ENCODE data around the gene B3GNT3.

Gene B3GNT3

DNA sequence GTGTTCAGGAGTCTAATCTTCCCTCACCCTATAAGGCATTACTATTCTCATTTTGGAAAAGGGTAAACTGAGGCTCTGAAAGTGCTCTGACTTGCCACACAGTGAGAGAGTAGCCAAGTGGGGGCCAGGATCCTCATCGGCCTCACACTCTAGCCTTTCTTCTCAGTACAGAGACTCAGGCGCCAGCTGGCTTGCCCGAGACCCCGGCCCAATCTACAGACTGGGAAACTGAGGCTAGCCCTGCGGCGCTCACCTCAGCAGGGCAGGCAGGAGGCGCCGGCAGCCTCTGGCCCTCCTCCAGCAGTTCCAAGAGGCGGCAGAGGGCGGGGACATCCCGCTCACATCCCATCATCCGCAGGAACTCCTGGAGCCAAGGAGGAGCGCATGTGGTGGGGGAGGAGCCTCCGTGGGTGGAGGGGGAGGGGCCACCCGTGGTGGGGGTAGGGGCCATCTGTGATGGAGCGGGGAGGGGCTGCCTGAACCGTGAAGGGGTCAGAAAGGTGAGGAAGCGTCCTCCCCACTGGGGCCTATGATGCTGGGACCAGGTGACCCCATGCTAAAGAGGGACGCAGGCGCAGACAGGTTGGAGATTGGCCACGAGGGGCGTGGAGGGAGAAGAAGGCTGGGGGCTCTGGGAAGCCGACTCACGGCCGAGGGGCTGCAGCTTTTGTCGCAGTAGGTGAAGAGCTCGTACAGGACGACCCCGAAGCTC, 35.1 kb downstream of the B3GNT3 start:
- Mint-ChIP-seq H3K9me3 (peaks cover 2% of the 10 kb centered on the region), H3K36me3 (ENCODE audit: low read depth) (peaks cover 85% of the 10 kb centered on the region), H3K27me3 (no peaks in the 10 kb centered on the region)

DNA sequence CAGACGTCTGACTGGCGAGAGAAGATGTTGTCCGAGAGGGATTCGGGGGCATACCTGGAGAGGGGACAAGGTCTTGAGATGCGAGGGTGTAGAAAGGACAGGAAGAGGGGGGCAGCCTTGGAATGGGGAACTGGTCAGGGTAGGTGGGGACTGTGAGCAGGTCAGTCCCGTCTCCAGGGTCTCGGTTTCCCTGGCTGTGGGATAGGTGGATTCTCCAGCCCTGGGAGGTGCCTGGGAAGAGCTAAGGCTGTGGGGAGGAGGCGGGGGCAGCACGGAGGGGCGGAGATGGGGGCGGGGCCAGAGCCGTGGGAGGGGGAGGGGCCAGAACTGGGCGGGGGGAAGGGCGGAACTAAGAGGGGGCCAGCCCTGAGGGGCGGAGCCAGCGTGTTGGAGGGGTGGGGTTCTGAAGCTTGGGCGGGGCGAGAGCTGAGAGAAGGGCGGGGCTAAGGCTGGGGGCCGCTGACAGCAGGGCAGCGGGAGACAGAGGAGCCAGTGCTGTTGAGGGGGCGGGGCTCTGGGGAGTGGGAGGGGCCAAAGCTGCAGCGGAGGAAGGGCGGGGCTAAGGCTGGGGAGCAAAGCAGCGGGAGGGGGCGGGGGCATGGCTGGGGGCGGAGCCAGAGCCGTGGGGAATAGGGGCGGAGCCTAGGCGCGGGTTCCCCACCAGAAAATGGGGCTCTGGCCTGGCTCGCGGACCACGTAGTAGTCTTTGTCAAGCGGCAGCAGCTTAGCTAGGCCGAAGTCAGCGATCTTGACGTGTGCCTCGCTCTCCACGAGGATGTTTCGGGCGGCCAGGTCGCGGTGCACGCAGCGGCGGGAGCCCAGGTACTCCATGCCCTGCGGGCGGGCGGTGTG, 35.9 kb downstream of the B3GNT3 start:
- H3K27ac Mint-ChIP-seq, result peak overlapping the region; percentile 57

More for the DNA sequence above, 35.1 kb downstream of the B3GNT3 start:
- H3K27ac Mint-ChIP-seq, result peak overlapping the region; percentile 57
- H3K4me3 Mint-ChIP-seq, result no peak overlapping the region
- no peaks in the 10 kb centered on the region for H3K4me1 Mint-ChIP-seq (ENCODE audit: low read depth)
- DNase-seq, result no peak

DNA sequence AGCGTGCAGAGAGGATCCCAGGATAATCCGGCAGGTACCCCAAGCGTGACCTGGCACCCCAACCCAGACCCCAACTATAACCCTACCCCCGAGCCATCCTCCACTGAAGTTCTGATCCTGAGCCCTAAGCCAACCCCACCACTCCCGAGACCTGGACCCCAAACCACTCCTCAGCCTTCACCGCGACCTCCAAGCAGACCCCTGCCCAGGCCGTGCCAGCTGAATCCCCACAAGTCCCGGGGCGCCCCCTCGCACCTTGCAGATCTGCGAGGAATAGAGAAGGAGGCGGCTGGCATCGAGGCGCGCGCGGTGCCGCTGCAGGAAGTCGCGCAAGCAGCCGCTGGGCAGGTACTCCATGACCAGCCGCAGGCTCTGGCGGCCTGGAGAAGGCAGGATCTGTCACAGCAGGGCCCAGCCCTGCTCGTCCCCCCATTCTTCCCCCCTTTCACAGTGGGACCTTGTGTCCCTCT, 36.5 kb downstream of the B3GNT3 start:
- DNase-seq, result no peak
- Mint-ChIP-seq H3K9me3 (peaks cover 2% of the 10 kb centered on the region), H3K27me3 (no peaks in the 10 kb centered on the region), H3K4me1 (ENCODE audit: low read depth) (peaks cover 6% of the 10 kb centered on the region), H3K4me3 (no peak overlapping the region), H3K27ac (peak overlapping the region; percentile 30), H3K36me3 (ENCODE audit: low read depth) (peaks cover 88% of the 10 kb centered on the region)

More for the DNA sequence above, 35.9 kb downstream of the B3GNT3 start:
- H3K4me1 Mint-ChIP-seq (ENCODE audit: low read depth), result peaks cover 5% of the 10 kb centered on the region
- peaks cover 2% of the 10 kb centered on the region for H3K9me3 Mint-ChIP-seq
- DNase-seq, result peak; percentile 72
- no peak overlapping the region for H3K4me3 Mint-ChIP-seq
- peaks cover 86% of the 10 kb centered on the region for H3K36me3 Mint-ChIP-seq (ENCODE audit: low read depth)
- no peaks in the 10 kb centered on the region for H3K27me3 Mint-ChIP-seq

DNA sequence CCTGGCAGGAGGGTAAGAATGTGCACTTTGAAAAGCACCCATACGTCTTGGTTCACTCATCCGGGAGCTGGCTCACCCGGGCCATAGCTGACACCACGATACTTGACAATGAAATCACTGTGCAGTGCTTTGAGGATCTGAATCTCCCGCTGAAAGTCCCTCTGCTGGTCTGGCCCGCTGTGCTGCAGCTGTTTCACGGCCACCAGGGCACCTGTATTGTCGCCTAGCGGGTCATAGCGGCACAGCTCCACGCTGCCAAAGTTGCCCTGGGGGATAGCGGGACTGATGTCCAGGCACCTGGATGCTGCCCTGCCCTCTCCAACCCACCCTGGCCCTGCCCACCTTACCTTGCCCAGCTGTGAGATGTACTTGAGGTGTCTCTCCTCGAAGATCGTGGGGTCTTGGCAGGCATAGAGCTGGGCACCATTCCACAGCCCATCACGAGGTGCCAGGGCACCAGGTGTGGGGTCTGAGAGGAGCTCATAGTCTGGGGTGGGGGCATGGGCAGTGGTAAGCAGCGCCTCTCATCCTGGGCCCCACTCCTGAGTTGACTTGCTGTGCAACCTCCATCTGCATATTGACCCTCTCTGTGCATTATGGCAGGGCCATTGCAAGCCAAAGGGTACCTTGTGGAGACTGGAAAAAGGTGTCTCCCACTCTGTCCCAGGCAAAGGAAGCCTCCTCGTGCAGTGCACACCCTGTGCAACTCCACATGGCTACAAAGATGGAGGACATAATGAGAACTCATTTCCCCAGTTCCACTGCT, 37.7 kb downstream of the B3GNT3 start:
- peaks cover 10% of the 10 kb centered on the region for H3K4me1 Mint-ChIP-seq (ENCODE audit: low read depth)
- peaks cover 2% of the 10 kb centered on the region for H3K9me3 Mint-ChIP-seq
- H3K4me3 Mint-ChIP-seq, result no peak overlapping the region
- no peak for DNase-seq
- H3K27me3 Mint-ChIP-seq, result no peaks in the 10 kb centered on the region
- H3K36me3 Mint-ChIP-seq (ENCODE audit: low read depth), result peaks cover 90% of the 10 kb centered on the region
- H3K27ac Mint-ChIP-seq, result peak overlapping the region; percentile 14

DNA sequence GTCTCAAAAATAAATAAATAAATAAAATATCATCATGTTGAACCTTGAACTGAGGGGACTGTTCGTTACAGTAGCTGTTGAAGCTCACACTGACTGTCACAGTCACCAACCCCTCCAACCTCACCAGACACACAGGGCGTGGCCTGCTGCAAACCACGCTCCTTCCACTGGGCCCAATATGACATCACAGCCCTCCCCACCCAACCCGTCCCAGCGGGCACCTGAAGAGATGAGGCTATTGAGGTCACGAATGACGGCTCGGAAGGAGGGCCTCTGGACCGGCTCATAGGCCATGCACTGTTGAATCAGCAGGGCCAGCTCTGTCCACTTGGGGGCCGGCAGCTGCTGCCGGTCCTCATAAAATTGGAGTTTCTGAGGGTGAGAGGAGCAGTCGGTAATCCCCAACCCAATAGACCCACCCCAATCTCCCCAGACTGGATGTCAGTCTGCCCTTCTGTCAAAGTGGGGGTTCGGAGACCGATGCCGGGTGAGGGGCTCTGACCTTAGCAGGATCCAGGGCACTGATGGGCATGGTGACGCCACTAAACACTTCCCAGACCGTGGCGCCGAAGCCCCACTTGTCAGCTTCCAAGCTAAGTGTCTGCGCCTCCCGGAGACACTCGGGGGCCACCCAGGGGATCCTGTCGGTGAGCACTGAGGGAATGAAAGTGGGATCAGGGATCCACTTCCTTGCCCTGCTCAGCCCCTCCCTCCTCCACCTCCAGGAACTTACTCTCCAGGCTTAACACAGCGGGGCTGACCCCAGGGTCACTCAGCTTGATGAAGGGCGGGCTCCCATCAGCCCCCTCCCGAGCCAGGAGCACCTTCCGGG, 39.6 kb downstream of the B3GNT3 start:
- Mint-ChIP-seq H3K36me3 (ENCODE audit: low read depth) (peaks cover 91% of the 10 kb centered on the region), H3K27ac (peak overlapping the region; percentile 52), H3K4me1 (ENCODE audit: low read depth) (peaks cover 20% of the 10 kb centered on the region)

DNA sequence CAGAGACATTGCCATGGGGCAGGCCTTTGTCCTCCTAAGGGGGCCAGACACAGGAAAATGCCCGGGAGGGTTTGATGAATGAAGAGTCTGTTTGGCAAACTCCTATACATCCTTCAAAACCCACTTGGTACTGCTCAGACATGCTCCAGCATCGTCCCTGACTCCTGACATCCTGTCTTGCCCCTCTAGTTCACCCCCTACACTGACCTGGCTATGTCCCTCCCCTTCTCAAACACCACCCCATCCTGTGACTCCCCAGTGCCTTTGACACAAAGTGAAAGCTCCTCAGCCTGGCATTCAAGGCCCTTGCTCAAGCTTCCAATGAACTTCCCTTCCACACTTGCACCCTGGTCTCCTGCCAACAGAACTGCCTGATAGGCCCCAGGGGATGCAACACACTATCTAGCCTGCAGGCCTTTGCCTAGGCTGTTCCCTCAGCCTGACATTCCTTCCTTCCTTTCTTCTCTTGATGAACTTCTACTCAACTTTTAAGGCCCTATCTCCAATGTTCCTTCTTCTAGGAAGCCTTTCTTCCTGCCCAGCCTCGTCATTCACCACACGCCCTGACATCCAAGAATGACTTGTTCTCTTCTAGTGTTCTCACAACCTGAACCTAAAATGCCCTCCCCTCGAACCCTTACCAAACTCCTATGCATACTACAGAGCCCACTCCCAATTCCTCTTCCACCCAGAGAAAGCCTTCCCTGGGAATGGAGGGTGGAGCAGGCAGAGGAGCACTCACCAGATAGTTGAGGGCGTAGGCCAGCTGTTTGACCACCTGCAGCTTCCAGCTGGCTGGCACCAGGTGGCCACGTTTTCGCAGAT, 40.5 kb downstream of the B3GNT3 start:
- H3K4me1 Mint-ChIP-seq (ENCODE audit: low read depth), result peaks cover 24% of the 10 kb centered on the region
- peak overlapping the region; percentile 65 for H3K27ac Mint-ChIP-seq
- DNase-seq, result no peak
- no peak overlapping the region for H3K4me3 Mint-ChIP-seq
- H3K27me3 Mint-ChIP-seq, result no peaks in the 10 kb centered on the region
- peaks cover 2% of the 10 kb centered on the region for H3K9me3 Mint-ChIP-seq
- H3K36me3 Mint-ChIP-seq (ENCODE audit: low read depth), result peaks cover 91% of the 10 kb centered on the region

More for the DNA sequence above, 39.6 kb downstream of the B3GNT3 start:
- DNase-seq, result no peak
- Mint-ChIP-seq H3K4me3 (no peak overlapping the region), H3K9me3 (peaks cover 2% of the 10 kb centered on the region), H3K27me3 (no peaks in the 10 kb centered on the region)

DNA sequence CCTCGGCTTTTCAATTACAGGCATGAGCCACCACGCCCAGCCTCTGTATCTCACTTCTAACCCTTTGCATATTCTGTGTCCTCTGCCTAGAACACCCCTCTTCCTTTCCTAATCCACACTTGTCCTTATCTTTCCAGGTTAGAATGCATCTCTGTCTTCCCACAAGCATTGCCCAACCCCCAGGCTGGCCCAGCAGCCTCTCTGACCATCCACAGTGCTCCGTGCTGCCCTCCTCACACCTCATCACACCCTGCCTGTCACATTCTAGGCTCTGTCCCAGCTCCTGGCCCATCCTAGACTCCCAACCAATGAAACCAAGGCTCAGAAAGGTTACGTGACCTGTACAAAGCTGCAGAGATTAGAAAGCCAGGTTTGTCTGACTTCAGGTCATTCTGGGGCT, 41.6 kb downstream of the B3GNT3 start:
- no peak overlapping the region for H3K4me3 Mint-ChIP-seq
- DNase-seq, result no peak
- peaks cover 95% of the 10 kb centered on the region for H3K36me3 Mint-ChIP-seq (ENCODE audit: low read depth)
- peak overlapping the region; percentile 65 for H3K27ac Mint-ChIP-seq
- peaks cover 26% of the 10 kb centered on the region for H3K4me1 Mint-ChIP-seq (ENCODE audit: low read depth)
- H3K27me3 Mint-ChIP-seq, result no peaks in the 10 kb centered on the region
- peaks cover 2% of the 10 kb centered on the region for H3K9me3 Mint-ChIP-seq

DNA sequence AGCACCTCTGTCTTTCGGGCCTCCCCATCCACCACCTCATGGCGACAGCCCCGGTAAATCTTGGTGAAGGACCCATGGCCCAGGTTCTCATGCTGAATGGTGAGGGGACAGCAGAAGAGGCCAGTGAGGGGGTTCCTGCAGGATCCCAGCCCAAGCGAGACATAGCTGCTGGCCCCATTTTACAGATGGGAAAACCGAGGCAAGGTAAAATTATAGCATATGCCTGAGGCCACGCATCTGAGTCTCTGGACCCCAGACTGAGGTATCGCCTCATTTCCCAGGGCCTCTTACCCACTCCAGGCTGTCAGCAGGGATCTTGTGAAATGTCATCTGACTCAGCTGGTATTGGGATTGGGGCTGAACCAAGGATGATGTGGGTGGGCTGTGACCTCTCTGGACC, 43.0 kb downstream of the B3GNT3 start:
- Mint-ChIP-seq H3K9me3 (no peaks in the 10 kb centered on the region), H3K36me3 (ENCODE audit: low read depth) (peaks cover 92% of the 10 kb centered on the region), H3K27me3 (no peaks in the 10 kb centered on the region), H3K27ac (peak overlapping the region; percentile 76), H3K4me3 (no peak overlapping the region), H3K4me1 (ENCODE audit: low read depth) (peaks cover 26% of the 10 kb centered on the region)
- DNase-seq, result no peak

DNA sequence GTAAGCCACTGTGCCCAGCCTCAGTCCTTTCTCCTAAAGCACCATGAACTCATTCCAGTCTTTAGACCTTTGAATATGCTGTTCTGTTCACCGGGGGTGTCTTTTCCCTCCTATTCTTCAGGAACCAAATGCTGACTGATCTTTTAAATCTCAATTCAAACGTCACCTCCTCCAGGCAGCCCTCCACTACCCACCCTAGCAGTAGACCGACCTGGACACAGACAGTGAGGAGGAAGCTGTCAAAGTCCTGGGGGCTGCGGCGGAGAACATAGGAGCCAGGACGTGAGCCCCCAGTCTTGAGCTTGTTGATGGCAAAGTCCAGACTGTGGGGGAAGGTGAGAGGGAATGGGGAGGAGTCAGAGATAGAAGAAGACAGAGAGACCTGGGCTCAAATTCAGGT, 45.1 kb downstream of the B3GNT3 start:
- Mint-ChIP-seq H3K27me3 (no peaks in the 10 kb centered on the region), H3K27ac (peak overlapping the region; percentile 26), H3K4me1 (ENCODE audit: low read depth) (peaks cover 45% of the 10 kb centered on the region), H3K36me3 (ENCODE audit: low read depth) (peaks cover 98% of the 10 kb centered on the region), H3K9me3 (no peaks in the 10 kb centered on the region), H3K4me3 (no peak overlapping the region)
- no peak for DNase-seq

DNA sequence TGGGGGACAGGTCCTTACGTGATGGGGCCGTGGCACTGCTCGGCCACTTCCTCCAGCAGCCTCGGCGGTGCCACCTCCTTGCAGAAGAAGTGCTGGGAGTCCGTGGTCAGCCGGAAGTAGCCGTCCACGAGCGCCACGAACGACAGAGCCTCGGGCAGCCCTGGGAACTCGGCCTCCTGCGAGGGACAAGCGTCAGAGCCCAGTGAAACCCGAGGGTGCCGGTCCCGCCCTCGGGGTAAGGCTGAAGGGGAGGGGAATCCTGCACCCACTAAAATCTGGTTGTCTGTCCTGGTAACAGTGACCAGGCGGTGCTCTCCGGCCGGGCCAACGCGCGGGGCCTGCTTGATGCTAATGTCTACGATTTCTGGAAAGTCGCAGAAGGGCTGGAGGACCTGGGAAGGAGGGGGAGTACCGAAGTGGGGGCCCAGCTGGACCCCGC, 46.5 kb downstream of the B3GNT3 start:
- DNase-seq, result no peak
- peaks cover 53% of the 10 kb centered on the region for H3K4me1 Mint-ChIP-seq (ENCODE audit: low read depth)
- H3K27ac Mint-ChIP-seq, result peak overlapping the region; percentile 18
- no peak overlapping the region for H3K4me3 Mint-ChIP-seq
- no peaks in the 10 kb centered on the region for H3K27me3 Mint-ChIP-seq
- H3K36me3 Mint-ChIP-seq (ENCODE audit: low read depth), result peaks cover 98% of the 10 kb centered on the region
- no peaks in the 10 kb centered on the region for H3K9me3 Mint-ChIP-seq

DNA sequence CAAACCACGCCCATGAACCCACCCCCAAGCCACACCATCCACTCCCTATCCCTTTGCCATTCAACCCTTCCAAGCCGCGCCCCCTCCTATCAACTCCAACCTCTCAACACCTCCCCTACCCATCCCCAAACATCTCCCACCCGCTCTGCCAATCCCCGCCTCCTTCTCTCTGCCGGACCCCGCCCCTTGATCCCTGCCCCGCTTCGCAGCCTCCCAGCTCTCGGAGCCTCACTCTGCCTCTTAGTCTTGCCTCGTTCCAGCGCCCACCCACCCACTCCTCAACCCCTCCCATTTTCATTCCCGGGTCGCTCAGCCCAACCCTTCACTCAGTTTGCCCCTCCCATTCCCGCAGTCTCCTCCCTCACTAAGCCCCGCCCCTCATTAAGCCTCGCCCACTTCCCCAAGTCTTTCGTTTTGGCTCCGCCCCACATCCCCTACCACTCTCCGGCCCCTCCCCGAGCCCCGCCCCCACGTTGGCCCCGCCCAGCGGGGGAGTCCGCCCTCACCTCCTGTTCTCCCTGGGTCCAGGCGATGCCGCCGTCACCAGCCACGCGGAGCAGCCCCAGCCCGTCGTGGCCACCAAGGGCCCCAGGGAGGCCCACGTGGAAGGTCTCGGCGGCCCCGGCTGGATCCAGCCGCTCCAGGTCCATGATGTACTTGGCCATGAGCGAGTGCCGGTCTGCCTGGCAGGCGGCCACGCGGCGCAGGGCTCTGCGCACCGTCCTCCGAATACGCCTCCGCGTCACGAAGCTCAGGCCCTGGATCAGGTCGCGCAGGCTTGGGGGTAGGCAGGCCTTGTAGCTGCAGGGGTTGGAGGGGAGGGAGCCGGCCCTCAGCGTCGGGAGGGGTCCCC, 47.1 kb downstream of the B3GNT3 start:
- Mint-ChIP-seq H3K27me3 (no peaks in the 10 kb centered on the region), H3K4me3 (no peak overlapping the region), H3K27ac (no peak overlapping the region), H3K4me1 (ENCODE audit: low read depth) (peaks cover 50% of the 10 kb centered on the region), H3K36me3 (ENCODE audit: low read depth) (peaks cover 97% of the 10 kb centered on the region), H3K9me3 (no peaks in the 10 kb centered on the region)
- DNase-seq, result peak; percentile 80

DNA sequence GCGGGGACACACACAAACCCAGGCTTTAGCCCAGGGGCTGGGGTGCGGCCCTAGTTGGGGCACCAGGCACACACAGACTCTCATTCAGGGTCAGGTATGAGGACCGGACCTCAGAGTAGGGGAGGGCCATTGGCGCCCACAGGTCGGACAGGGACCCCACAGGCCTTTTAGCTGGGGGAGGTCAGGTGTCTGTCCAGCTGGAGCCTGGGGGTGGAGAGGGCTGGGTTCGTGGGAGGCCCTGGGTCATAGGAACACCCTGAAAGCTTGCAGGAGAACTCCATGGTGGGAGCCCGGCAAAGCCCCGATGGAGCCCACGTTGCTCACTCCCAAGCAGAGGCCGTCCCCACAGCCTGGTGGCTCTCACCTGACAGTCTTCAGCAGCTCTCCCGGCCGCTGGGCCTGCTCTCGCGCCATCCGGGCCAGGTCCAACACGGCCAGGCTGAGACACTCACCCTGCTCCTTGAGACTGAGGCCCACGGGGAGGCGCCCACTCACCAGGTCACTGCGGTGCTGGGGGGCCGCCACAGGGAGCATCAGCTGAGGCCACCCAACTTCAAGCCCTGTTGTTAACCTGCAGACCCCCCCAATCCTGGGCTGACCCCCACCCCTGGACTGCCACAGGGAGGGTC, 47.8 kb downstream of the B3GNT3 start:
- peaks cover 95% of the 10 kb centered on the region for H3K36me3 Mint-ChIP-seq (ENCODE audit: low read depth)
- no peak for DNase-seq
- peaks cover 50% of the 10 kb centered on the region for H3K4me1 Mint-ChIP-seq (ENCODE audit: low read depth)
- no peak overlapping the region for H3K27ac Mint-ChIP-seq
- no peaks in the 10 kb centered on the region for H3K27me3 Mint-ChIP-seq
- H3K4me3 Mint-ChIP-seq, result no peak overlapping the region
- no peaks in the 10 kb centered on the region for H3K9me3 Mint-ChIP-seq

All from activated T-cell treated with anti-CD3 and anti-CD28 coated beads, Interleukin-2, amount 50 U/mL, for 24 hours (primary cell).